Tibial nerve (tissue), 4 donors: Measurements from ENCODE around the gene ANXA1. TPM values are rescaled to one million over a fixed set of nuclear protein-coding genes. Genes with fewer than 3 reads are reported as not detected.

Experiments
- DNase-seq, 2 donors: peaks; one replicate each; pipeline ENCODE4 v3.0.0-alpha.2; 2019; ENCODE audit warnings: low spot score in 2 of 2
- H3K27ac ChIP-seq, 4 donors: fragments of 200-600 bp; sonication (generic) in 3 of 4; one replicate each; pipeline ENCODE4 v1.5.1; 2017 to 2019; ENCODE audit warnings: mild to moderate bottlenecking in 1 of 4
- H3K27me3 ChIP-seq, 2 donors: fragments of 200-600 bp; sonication (generic) in 1 of 2; one replicate each; pipeline versions ENCODE4 v1.5.1 to v1.6.0; 2017 to 2019
- H3K36me3 ChIP-seq, 3 donors: fragments of 200-600 bp; sonication (generic); one replicate each; pipeline ENCODE4 v1.5.1; 2018 to 2019
- H3K4me1 ChIP-seq, 4 donors: fragments of 200-600 bp; sonication (generic) in 3 of 4; one replicate each; pipeline ENCODE4 v1.5.1; 2017 to 2019
- H3K4me3 ChIP-seq, 4 donors: fragments of 200-600 bp; sonication (generic) in 3 of 4; one replicate each; pipeline ENCODE4 v1.5.1; 2017 to 2019; ENCODE audit warnings: mild to moderate bottlenecking in 1 of 4, moderate library complexity in 1 of 4
- H3K9me3 ChIP-seq, 4 donors: fragments of 200-600 bp; sonication (generic) in 3 of 4; one replicate each; pipeline ENCODE4 v1.5.1; 2017 to 2019
- CTCF ChIP-seq, 5 experiments: fragments of 200-600 bp in 3 of 5; fragments of 450-650 bp in 2 of 5; sonication (generic) in 3 of 5; IDR thresholded peaks; one replicate each; pipeline ENCODE4 v1.5.1; 2016 to 2019; ENCODE audit warnings: antibody characterized with exemption in 5 of 5, mild to moderate bottlenecking in 3 of 5, moderate library complexity in 2 of 5
- EP300 ChIP-seq, 2 donors: sonication (generic); formaldehyde crosslinking; IDR thresholded peaks; one replicate each; pipeline ENCODE4 v1.6.1; 2017; ENCODE audit warnings: antibody characterized with exemption in 2 of 2, mild to moderate bottlenecking in 1 of 2
- POLR2A ChIP-seq, 2 donors: fragments of 450-650 bp; IDR thresholded peaks; one replicate each; pipeline ENCODE4 v1.6.1; 2017; ENCODE audit warnings: antibody characterized with exemption in 2 of 2, mild to moderate bottlenecking in 2 of 2, moderate library complexity in 2 of 2
- WGBS, 2 donors: methylation state at CpG; one replicate each; pipeline ENCODE4 v1.1.5; 2018; 5-methylcytosine and 5-hydroxymethylcytosine counted together
- total RNA-seq, 4 donors: library from RNA; depleted of rRNA; stranded (reverse); fragments of >200 nt; gene quantifications; one replicate each; pipeline ENCODE4 v1.1.0, GENCODE V29; 2016

The ANXA1 gene
- total RNA-seq, 4 donors from 2014 or later, result 265 to 504 (median 306) TPM

- TF ChIP-seq POLR2A (IDR thresholded peaks at IDR 0.05), result no peak
- TF ChIP-seq CTCF (IDR thresholded peaks at IDR 0.05), result no peak
- TF ChIP-seq EP300 (IDR thresholded peaks at IDR 0.05), result no peak
- peaks cover 0 to 68% (median 29%) of the 10 kb centered on the region in 4 donors for H3K4me1 ChIP-seq
Measured at GRCh38 chr9:73154722-73155121, 3.1 kb downstream of the ANXA1 start.

GRCh38 chr9:73155377-73155776 is 3.7 kb downstream of the ANXA1 start:
- peak overlapping the region in 3 of 4 donors; percentile 50 to 93 (median 92) for H3K27ac ChIP-seq
- peaks cover 0 to 19% (median 5%) of the 10 kb centered on the region in 3 donors for H3K36me3 ChIP-seq
- no peaks in the 10 kb centered on the region for H3K9me3 ChIP-seq
- H3K27me3 ChIP-seq, result no peaks in the 10 kb centered on the region
- DNase-seq, result no peak
- peaks cover 0 to 62% (median 24%) of the 10 kb centered on the region in 4 donors for H3K4me1 ChIP-seq
- WGBS, 2 donors, result 38 to 45% methylated on average over 3 of the region's 3 CpGs
- H3K4me3 ChIP-seq, result peak overlapping the region in 2 of 4 donors; percentile 5 to 61
- TF ChIP-seq EP300 (IDR thresholded peaks at IDR 0.05), result no peak
- no peak for TF ChIP-seq POLR2A (IDR thresholded peaks at IDR 0.05)
- no peak for TF ChIP-seq CTCF (IDR thresholded peaks at IDR 0.05)

More at GRCh38 chr9:73154722-73155121, 3.1 kb downstream of the ANXA1 start:
- no peaks in the 10 kb centered on the region for H3K27me3 ChIP-seq
- no peak for DNase-seq
- H3K27ac ChIP-seq, result peak overlapping the region; percentile 49 to 93 (median 86)
- H3K36me3 ChIP-seq, result peaks cover 0 to 12% (median 5%) of the 10 kb centered on the region in 3 donors
- H3K4me3 ChIP-seq, result peak overlapping the region in 3 of 4 donors; percentile 45 to 61 (median 45)
- H3K9me3 ChIP-seq, result no peaks in the 10 kb centered on the region
- WGBS, 2 donors, result 68 to 73% methylated on average over 2 of the region's 2 CpGs

- Histone ChIP-seq H3K27ac (no peak overlapping the region), H3K4me3 (no peak overlapping the region), H3K27me3 (no peaks in the 10 kb centered on the region), H3K36me3 (peaks cover 0 to 27% (median 5%) of the 10 kb centered on the region in 3 donors), H3K4me1 (peaks cover 0 to 57% (median 23%) of the 10 kb centered on the region in 4 donors), H3K9me3 (no peaks in the 10 kb centered on the region)
- WGBS, 2 donors, result 81 to 82% methylated on average over 4 of the region's 4 CpGs
- TF ChIP-seq POLR2A (IDR thresholded peaks at IDR 0.05), result no peak
- TF ChIP-seq EP300 (IDR thresholded peaks at IDR 0.05), result no peak
- TF ChIP-seq CTCF (IDR thresholded peaks at IDR 0.05), result no peak
- DNase-seq, result no peak
Measured at GRCh38 chr9:73155968-73156864, 4.6 kb downstream of the ANXA1 start.

- no peak for DNase-seq
- TF ChIP-seq EP300 (IDR thresholded peaks at IDR 0.05) (no peak), CTCF (IDR thresholded peaks at IDR 0.05) (no peak), POLR2A (IDR thresholded peaks at IDR 0.05) (no peak)
- Histone ChIP-seq H3K27me3 (no peaks in the 10 kb centered on the region), H3K36me3 (peaks cover 0 to 34% (median 5%) of the 10 kb centered on the region in 3 donors), H3K4me3 (no peak overlapping the region), H3K4me1 (peaks cover 0 to 59% (median 23%) of the 10 kb centered on the region in 4 donors), H3K27ac (peak overlapping the region in 1 of 4 donors; percentile 8), H3K9me3 (no peaks in the 10 kb centered on the region)
Measured at GRCh38 chr9:73156865-73157187, 5.2 kb downstream of the ANXA1 start.

- no peak overlapping the region for H3K4me3 ChIP-seq
- peak overlapping the region in 2 of 4 donors; percentile 11 to 63 for H3K27ac ChIP-seq
- TF ChIP-seq CTCF (IDR thresholded peaks at IDR 0.05) (no peak), POLR2A (IDR thresholded peaks at IDR 0.05) (no peak), EP300 (IDR thresholded peaks at IDR 0.05) (no peak)
Measured at GRCh38 chr9:73157811-73158210, 6.1 kb downstream of the ANXA1 start.

More at GRCh38 chr9:73157811-73158210, 6.1 kb downstream of the ANXA1 start:
- no peak for DNase-seq
- Histone ChIP-seq H3K36me3 (peaks cover 0 to 43% (median 5%) of the 10 kb centered on the region in 3 donors), H3K9me3 (no peaks in the 10 kb centered on the region), H3K27me3 (no peaks in the 10 kb centered on the region), H3K4me1 (peaks cover 0 to 59% (median 23%) of the 10 kb centered on the region in 4 donors)
- 53 to 55% methylated on average over 2 of the region's 2 CpGs for WGBS, 2 donors
